GM18867 (cell line): ENCODE measurements around the gene DDX4.

Source experiments
- ATAC-seq: cut with Tn5 transposase; IDR thresholded peaks from one replicate; pipeline ENCODE4 v1.9.1; 2021; ENCODE audit warnings: mild to moderate bottlenecking, moderate library complexity; ENCODE audit not compliant: unreplicated experiment

The DDX4 gene

GRCh38 chr5:55820488-55820887 is 82.6 kb downstream of the DDX4 start:
- ATAC-seq, result no peak

- no peak for ATAC-seq
These were observed 84.1 kb downstream of the DDX4 start for GRCh38 chr5:55821731-55822512.

DNA sequence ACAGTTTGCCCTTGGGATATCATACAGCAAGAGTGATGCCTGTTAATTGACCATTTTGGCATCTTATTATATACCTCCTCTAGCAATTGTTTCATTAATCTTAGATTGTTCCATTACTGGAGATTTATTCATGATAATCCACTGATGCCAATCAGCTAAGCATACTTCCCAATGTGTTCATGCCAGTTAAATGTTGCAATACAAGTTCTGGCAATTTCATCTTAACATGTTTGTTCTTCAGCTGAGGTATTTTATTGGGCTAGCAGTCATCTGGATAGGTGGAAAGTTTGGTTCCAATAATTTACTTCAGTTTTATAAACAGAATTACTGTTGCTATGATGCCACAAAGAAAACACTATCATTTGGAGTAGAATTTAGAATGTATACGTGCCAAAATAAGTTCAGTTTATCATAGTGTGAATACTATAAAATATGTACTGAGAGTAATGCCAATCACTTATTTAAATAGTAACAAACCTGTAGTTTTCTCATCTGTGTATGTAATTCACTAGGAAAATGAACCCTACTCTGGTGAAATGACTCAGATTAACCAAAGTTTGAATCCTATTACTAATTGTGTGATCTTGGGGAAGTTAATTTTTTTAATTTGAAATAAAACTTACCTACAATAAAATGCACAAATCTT is 85.4 kb downstream of the DDX4 start:
- ATAC-seq, result no peak

- ATAC-seq, result peak; percentile 59
These were observed 92.1 kb downstream of the DDX4 start for GRCh38 chr5:55829956-55830355.

DNA sequence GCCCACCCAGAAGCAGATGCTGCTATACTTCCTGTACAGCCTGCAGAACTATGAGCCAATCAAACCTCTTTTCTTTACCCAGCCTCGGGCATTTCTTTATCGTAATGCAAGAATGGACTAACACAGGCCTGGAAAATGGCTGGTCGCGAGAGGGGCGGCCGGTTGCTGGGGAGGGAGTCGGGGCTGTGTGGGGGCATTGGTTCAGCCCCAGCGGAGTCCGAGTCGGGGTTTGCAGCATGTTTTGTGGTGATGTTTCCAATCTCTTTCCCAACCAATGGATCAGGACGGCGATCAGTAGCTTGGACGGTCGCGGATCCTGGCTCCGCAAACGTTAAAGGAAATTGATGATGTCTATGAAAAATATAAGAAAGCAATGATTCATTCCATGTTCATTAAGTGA is 94.6 kb downstream of the DDX4 start:
- no peak for ATAC-seq

DNA sequence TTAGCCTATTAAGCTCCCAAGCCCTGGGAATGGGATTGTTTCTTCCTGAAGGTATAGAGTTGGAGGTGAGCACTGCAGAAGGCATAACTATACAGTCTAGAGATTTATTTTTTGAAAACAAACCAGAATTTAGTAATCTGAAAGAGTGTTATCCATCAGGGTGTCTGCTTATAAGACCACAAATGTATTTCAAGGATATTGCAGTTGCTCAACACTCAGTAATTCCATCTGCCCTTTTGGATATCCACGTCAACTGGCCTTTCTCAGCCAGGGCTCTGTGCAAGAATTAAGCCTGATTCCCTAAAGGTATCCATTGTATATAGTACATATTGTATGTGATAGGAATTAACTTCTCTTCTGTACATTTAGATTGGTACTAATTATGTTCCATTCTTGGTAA is 98.3 kb downstream of the DDX4 start:
- no peak for ATAC-seq

- no peak for ATAC-seq
These were observed 104.1 kb downstream of the DDX4 start for GRCh38 chr5:55841976-55842375.

DNA sequence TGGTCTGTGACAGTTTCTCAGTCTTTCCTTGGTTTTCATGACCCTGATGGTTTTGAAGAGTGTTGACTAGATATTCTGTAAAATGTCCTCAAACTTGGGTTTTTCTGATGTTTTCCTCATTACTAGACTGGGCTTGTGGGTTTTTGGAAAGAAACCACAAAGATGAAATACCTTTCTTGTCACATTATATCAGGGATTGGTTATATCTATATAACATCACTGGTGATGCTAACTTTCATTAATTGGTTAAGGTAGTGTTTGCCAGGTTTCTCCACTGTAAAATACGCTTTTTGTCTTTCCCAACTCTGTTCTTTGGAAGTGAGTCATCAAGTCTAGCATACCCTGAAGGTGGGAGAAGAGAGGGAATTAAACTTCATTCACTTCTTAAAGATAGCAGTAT is 110.0 kb downstream of the DDX4 start:
- ATAC-seq, result no peak

- ATAC-seq, result no peak
These were observed 110.9 kb downstream of the DDX4 start for GRCh38 chr5:55848783-55849182.

DNA sequence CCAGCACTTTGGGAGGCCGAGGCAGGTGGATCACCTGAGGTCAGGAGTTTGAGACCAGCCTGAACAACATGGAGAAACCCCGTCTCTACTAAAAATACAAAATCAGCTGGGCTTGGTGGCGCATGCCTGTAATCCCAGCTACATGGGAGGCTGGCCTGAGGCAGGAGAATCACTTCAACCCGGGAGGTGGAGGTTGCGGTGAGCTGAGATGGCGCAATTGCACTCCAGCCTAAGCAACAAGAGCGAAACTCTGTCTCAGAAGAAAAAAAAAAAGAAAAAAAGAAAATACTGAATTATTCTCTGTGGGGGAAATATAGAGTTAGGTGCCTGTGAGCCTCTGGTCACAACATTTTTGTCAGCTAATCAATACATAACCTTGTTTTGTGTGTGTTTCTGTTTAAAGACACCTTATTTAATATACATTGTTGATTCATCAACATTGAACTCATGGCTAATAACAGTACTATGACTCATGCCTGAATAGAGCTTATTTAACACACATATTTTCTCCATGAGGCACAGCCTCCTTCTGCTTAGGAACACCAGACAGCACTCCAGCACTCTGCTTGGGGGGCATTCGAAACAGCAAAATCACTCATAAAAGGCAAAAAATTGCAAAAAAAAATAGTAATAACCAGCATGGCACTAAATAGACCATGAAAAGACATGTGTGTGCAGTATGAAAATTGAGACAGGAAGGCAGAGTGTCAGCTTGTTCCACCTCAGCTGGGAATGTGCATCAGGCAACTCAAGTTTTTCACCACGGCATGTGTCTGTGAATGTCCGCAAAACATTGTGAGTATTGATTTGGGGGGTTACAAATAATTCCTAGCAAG is 113.2 kb downstream of the DDX4 start, which contains the start of gene IL31RA:
Gene IL31RA, plus strand, starts transcription at position 519 of the 836 bp plus-strand sequence. Its CDS starts 214 bp downstream, at position 733.
- ATAC-seq, result no peak

DNA sequence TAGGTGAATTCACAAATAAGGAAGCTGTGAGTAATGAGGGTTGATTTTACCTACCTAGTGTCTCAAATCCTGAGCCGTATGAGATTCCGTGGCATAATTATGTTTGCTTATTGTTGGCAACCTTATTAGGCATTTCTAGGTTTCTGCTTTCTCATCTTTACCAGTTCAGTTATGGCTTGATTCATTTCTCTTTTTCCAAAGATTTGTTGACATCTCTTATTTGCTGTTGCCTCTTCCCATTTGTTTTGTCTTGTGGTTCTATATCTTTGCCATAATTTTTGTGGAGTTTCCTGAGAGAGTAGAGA is 113.8 kb downstream of the DDX4 start:
- no peak for ATAC-seq

DNA sequence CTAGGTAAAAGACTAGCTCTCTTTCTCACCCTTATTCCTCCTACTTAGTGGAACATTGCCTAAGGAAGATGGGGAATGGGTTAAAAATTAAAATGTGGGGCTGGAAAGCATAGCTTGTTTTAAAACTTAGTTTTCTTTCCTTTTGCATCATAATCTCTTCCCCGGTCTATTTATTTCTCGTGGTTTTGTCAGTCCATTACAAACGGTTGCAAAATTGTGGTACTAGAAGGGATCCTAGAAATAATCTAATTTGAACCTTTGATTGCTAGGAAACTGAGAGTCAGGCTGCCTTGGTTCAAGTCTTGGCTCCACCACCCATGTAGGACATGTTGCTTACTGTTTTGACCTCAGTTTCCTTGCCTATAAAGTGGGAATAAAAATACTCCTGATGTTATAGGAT is 114.6 kb downstream of the DDX4 start:
- no peak for ATAC-seq

GRCh38 chr5:55853041-55853670 is 115.3 kb downstream of the DDX4 start:
- ATAC-seq, result no peak

- ATAC-seq, result no peak
These were observed 116.0 kb downstream of the DDX4 start for GRCh38 chr5:55853818-55854217.

GRCh38 chr5:55855509-55855908 is 117.6 kb downstream of the DDX4 start:
- ATAC-seq, result no peak

- ATAC-seq, result no peak
These were observed 118.8 kb downstream of the DDX4 start for GRCh38 chr5:55856516-55857246.

GRCh38 chr5:55857247-55857640 is 119.4 kb downstream of the DDX4 start:
- no peak for ATAC-seq

DNA sequence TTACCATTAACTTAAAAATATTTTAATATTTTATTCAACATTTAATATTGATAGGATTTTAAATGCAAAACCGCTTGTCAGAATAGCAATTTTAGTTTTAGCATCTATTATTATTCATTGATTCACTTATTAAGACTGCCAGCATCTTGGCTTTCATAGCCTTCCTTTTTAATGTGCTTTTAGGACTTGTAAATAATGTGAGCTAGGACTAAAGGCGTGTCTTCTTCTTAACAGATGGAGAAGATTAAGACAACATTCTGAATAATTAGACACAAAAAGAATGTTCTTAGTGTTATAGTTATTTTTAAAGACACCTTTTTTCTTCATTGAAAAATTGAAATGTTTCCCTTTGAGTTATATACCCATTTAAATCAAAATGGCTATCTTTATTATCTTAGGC is 120.2 kb downstream of the DDX4 start:
- no peak for ATAC-seq

GRCh38 chr5:55860288-55860687 is 122.4 kb downstream of the DDX4 start:
- ATAC-seq, result no peak

- no peak for ATAC-seq
These were observed 122.8 kb downstream of the DDX4 start for GRCh38 chr5:55860709-55861108.
